ENCODE results near the gene SIPA1L3. TPM values are rescaled to one million over a fixed set of nuclear protein-coding genes. Genes with fewer than 3 reads are reported as not detected.

The SIPA1L3 gene
- polyA plus RNA-seq, 1 donor from 2014 or later = 2.8 TPM

- Histone ChIP-seq H3K27ac (ENCODE audit: low read length) (peak overlapping the region; percentile 98), H3F3A (ENCODE audit: insufficient read depth, low read length, poor library complexity, severe bottlenecking) (no peaks in the 10 kb centered on the region), H3K36me3 (ENCODE audit: insufficient read depth, low read length) (no peaks in the 10 kb centered on the region)
Measured at GRCh38 chr19:38211766-38212165, 304.8 kb downstream of the SIPA1L3 start.

GRCh38 chr19:38213469-38213868 is 306.5 kb downstream of the SIPA1L3 start:
- H3K36me3 ChIP-seq (ENCODE audit: insufficient read depth, low read length) = no peaks in the 10 kb centered on the region
- no peak overlapping the region for H3K27ac ChIP-seq (ENCODE audit: low read length)
- H3K9ac ChIP-seq (ENCODE audit: low read length) = no peak overlapping the region
- H3K4me2 ChIP-seq (ENCODE audit: low read length) = no peak overlapping the region
- no peaks in the 10 kb centered on the region for H3K9me2 ChIP-seq (ENCODE audit: insufficient read depth, low read length)
- H3K79me2 ChIP-seq (replicated peaks; ENCODE audit: insufficient read depth, low read length) = no peaks in the 10 kb centered on the region
- H4K20me1 ChIP-seq (ENCODE audit: insufficient read depth) = no peaks in the 10 kb centered on the region
- TF ChIP-seq, protein P1, sequence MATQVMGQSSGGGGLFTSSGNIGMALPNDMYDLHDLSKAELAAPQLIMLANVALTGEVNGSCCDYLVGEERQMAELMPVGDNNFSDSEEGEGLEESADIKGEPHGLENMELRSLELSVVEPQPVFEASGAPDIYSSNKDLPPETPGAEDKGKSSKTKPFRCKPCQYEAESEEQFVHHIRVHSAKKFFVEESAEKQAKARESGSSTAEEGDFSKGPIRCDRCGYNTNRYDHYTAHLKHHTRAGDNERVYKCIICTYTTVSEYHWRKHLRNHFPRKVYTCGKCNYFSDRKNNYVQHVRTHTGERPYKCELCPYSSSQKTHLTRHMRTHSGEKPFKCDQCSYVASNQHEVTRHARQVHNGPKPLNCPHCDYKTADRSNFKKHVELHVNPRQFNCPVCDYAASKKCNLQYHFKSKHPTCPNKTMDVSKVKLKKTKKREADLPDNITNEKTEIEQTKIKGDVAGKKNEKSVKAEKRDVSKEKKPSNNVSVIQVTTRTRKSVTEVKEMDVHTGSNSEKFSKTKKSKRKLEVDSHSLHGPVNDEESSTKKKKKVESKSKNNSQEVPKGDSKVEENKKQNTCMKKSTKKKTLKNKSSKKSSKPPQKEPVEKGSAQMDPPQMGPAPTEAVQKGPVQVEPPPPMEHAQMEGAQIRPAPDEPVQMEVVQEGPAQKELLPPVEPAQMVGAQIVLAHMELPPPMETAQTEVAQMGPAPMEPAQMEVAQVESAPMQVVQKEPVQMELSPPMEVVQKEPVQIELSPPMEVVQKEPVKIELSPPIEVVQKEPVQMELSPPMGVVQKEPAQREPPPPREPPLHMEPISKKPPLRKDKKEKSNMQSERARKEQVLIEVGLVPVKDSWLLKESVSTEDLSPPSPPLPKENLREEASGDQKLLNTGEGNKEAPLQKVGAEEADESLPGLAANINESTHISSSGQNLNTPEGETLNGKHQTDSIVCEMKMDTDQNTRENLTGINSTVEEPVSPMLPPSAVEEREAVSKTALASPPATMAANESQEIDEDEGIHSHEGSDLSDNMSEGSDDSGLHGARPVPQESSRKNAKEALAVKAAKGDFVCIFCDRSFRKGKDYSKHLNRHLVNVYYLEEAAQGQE (IDR thresholded peaks at IDR 0.05; ENCODE audit: borderline replicate concordance) = no peak
- no peak for TF ChIP-seq EP300 (conservative IDR thresholded peaks at IDR 0.05; ENCODE audit: poor library complexity, severe bottlenecking)
- TF ChIP-seq CTCF (IDR thresholded peaks at IDR 0.05; ENCODE audit: poor library complexity, severe bottlenecking) = no peak
- no peak overlapping the region for H2AFZ ChIP-seq (ENCODE audit: low read depth, low read length)
- H3K27me3 ChIP-seq (ENCODE audit: insufficient read depth, low read depth, low read length) = no peaks in the 10 kb centered on the region
- H3K4me3 ChIP-seq (ENCODE audit: low read length) = no peak overlapping the region
- H3K9me3 ChIP-seq (ENCODE audit: low read length) = no peaks in the 10 kb centered on the region
- no peaks in the 10 kb centered on the region for H3F3A ChIP-seq (ENCODE audit: insufficient read depth, low read length, poor library complexity, severe bottlenecking)

More at GRCh38 chr19:38211766-38212165, 304.8 kb downstream of the SIPA1L3 start:
- Histone ChIP-seq H3K9me3 (ENCODE audit: low read length) (no peaks in the 10 kb centered on the region), H3K27me3 (ENCODE audit: insufficient read depth, low read depth, low read length) (no peaks in the 10 kb centered on the region), H2AFZ (ENCODE audit: low read depth, low read length) (no peak overlapping the region), H3K4me3 (ENCODE audit: low read length) (peak overlapping the region; percentile 65), H3K79me2 (replicated peaks; ENCODE audit: insufficient read depth, low read length) (no peaks in the 10 kb centered on the region), H3K4me2 (ENCODE audit: low read length) (no peak overlapping the region), H3K9ac (ENCODE audit: low read length) (peak overlapping the region; percentile 79), H4K20me1 (ENCODE audit: insufficient read depth) (no peaks in the 10 kb centered on the region), H3K9me2 (ENCODE audit: insufficient read depth, low read length) (no peaks in the 10 kb centered on the region)
- no peak for TF ChIP-seq CTCF (IDR thresholded peaks at IDR 0.05; ENCODE audit: poor library complexity, severe bottlenecking)

- Histone ChIP-seq H3K9me2 (ENCODE audit: insufficient read depth, low read length) (no peaks in the 10 kb centered on the region), H4K20me1 (ENCODE audit: insufficient read depth) (no peaks in the 10 kb centered on the region), H2AFZ (ENCODE audit: low read depth, low read length) (no peak overlapping the region), H3K27me3 (ENCODE audit: insufficient read depth, low read depth, low read length) (no peaks in the 10 kb centered on the region), H3K9ac (ENCODE audit: low read length) (no peak overlapping the region), H3K9me3 (ENCODE audit: low read length) (no peaks in the 10 kb centered on the region), H3K79me2 (replicated peaks; ENCODE audit: insufficient read depth, low read length) (no peaks in the 10 kb centered on the region), H3K4me2 (ENCODE audit: low read length) (no peak overlapping the region), H3F3A (ENCODE audit: insufficient read depth, low read length, poor library complexity, severe bottlenecking) (no peaks in the 10 kb centered on the region), H3K36me3 (ENCODE audit: insufficient read depth, low read length) (no peaks in the 10 kb centered on the region), H3K4me3 (ENCODE audit: low read length) (peak overlapping the region; percentile 25), H3K27ac (ENCODE audit: low read length) (peak overlapping the region; percentile 19)
- TF ChIP-seq TAF1 (IDR thresholded peaks at IDR 0.05; ENCODE audit: low read depth) (no peak), POLR2AphosphoS5 (IDR thresholded peaks at IDR 0.05) (no peak), MXI1 (conservative IDR thresholded peaks at IDR 0.05; ENCODE audit: poor library complexity, severe bottlenecking) (no peak), RAD21 (conservative IDR thresholded peaks at IDR 0.05) (no peak), EP300 (conservative IDR thresholded peaks at IDR 0.05; ENCODE audit: poor library complexity, severe bottlenecking) (no peak), EZH2 (IDR thresholded peaks at IDR 0.05; ENCODE audit: borderline replicate concordance, insufficient read depth, low read length, poor library complexity, severe bottlenecking) (no peak), SMC3 (conservative IDR thresholded peaks at IDR 0.05; ENCODE audit: poor library complexity) (no peak)
- TF ChIP-seq, protein P1 (IDR thresholded peaks at IDR 0.05; ENCODE audit: borderline replicate concordance) = no peak
Measured at GRCh38 chr19:38213911-38214625, 307.1 kb downstream of the SIPA1L3 start.

Measured in neural cell (in vitro differentiated cells).